T47D (cell line): Measurements from ENCODE around the gene EMP2.
A peak's percentile ranks its signal among the peaks of the same experiment; 100 is the strongest.
"Not testable (repeated sequence)": the region's sequence is repeated elsewhere in the genome, so short reads cannot be mapped to it uniquely, and the experiment has no call there.

Source experiments
- DNase-seq, 2 experiments: peaks; one replicate each; pipeline versions ENCODE4 v3.0.0 to v3.0.0-alpha.2; 2011 to 2012; ENCODE audit warnings: low read depth in 1 of 2, low spot score in 1 of 2
- JUND ChIP-seq: IDR thresholded peaks from 2 replicates; pipeline ENCODE4 v1.6.1; 2012; ENCODE audit warnings: low read depth
- in situ Hi-C: cut with HindIII; loops from 2 replicates; pipeline ENCODE4 v1.10.0; 2016; ENCODE audit warnings: low sequenced_read_pairs, low pct_unique_long_range_greater_than_20kb

Gene EMP2

GRCh38 chr16:10579965-10580882 is at the start of gene EMP2:
EMP2 (minus strand) TSS chr16:10580598; CDS start chr16:10547617, 32,981 bp downstream.
- in situ Hi-C loops: no loop called here
- DNase-seq: peak; percentile 80 to 91
- no peak for TF ChIP-seq JUND

DNA sequence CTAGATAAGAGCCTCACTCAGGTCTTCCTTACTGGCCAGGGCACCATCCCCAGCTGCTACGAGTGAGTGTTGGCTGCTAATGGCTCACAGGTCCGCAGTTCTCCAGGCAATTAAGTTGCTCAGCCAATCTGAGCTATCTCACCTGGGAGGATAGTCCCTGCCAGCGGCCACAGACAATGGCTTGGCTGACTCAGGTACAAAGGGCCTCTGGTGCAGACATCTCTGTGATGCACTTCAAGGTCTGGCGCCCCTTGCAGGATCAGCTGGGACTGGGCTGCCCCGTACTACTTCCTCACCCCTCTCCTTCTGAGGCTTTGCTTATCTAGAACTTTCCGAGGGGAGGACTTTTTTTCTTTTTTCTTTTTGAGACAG is 49.2 kb upstream of the EMP2 start:
- TF ChIP-seq JUND: no peak
- no peak for DNase-seq
- in situ Hi-C loops: no loop called here

DNA sequence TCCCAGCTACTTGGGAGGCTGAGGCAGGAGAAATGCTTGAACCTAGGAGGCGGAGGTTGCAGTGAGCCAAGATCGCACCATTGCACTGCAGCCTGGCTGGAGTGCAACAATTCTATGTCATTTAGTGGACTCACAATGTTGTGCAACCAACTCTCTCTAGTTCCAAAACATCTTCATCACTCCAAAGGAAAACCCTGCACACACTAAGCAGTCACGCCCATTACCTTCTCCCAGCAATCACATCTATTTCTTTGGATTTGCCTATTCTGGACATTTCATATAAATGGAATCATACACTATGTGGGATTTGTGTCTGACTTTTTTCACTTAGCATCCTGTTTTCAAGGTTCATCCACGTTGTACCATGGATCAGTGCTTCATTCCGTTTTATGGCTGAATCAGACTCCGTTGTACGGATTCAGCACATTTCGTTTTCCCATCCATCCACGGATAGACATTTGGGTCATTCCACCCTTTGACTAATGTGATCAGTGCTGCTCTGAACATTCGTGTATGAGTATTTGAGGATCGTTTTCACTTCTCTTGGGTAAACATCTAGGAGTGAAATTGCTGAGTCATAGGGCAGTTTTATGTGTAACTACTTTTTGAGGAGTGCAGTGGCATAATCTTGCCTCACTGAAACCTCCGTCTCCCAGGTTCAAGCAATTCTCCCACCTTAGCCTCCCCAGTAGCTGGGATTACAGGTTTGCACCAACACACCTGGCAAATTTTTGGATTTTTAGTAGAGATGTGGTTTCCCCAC is 45.4 kb upstream of the EMP2 start:
- in situ Hi-C loops: no loop called here
- no peak for TF ChIP-seq JUND

GRCh38 chr16:10624527-10624926 is 44.1 kb upstream of the EMP2 start:
- no peak for TF ChIP-seq JUND
- DNase-seq: no peak
- in situ Hi-C loops: no loop called here

More for the DNA sequence above, 45.4 kb upstream of the EMP2 start:
- DNase-seq: peak in 1 of 2 experiments; percentile 74

GRCh38 chr16:10623059-10623458 is 42.7 kb upstream of the EMP2 start:
- no peak for TF ChIP-seq JUND
- DNase-seq: no peak
- in situ Hi-C loops: no loop called here

- TF ChIP-seq JUND: no peak
- peak in 1 of 2 experiments; percentile 51 for DNase-seq
- in situ Hi-C loops: no loop called here
Measured at GRCh38 chr16:10622036-10622921, 41.9 kb upstream of the EMP2 start.

GRCh38 chr16:10621216-10621949 is 41.0 kb upstream of the EMP2 start:
- in situ Hi-C loops, DNase-seq: not testable (repeated sequence)

GRCh38 chr16:10620120-10620519 is 39.7 kb upstream of the EMP2 start:
- TF ChIP-seq JUND: no peak
- DNase-seq: no peak
- in situ Hi-C loops: no loop called here

- in situ Hi-C loops: no loop called here
- TF ChIP-seq JUND: no peak
- peak in 1 of 2 experiments; percentile 75 for DNase-seq
Measured at GRCh38 chr16:10619271-10619849, 39.0 kb upstream of the EMP2 start.

GRCh38 chr16:10618710-10619209 is 38.4 kb upstream of the EMP2 start:
- in situ Hi-C loops: no loop called here
- TF ChIP-seq JUND: no peak
- DNase-seq: peak in 1 of 2 experiments; percentile 49
